IMR-90 (cell line): ENCODE data around the gene ISLR2. TPM values are rescaled to one million over a fixed set of nuclear protein-coding genes. Genes with fewer than 3 reads are reported as not detected.

Source experiments
- ATAC-seq: fragments of 200-7000 bp; cut with Tn5 transposase; 2 replicates; pipeline ENCODE4 v1.9.1; 2020; ENCODE audit warnings: low read depth, mild to moderate bottlenecking, moderate library complexity
- BruUV-seq: library from RNA; stranded (reverse); fragments of 400-500 nt; replicated peaks from 2 replicates; lab custom pipeline; 2021; lab: Mats Ljungman, UMichigan
- CTCF ChIA-PET: fragments of 300-600 bp; formaldehyde crosslinking; extraction: SDS; loops from one replicate; lab custom pipeline; 2021; ENCODE audit warnings: antibody characterized with exemption; lab: Yijun Ruan, JAX
- POLR2A ChIA-PET: fragments of 300-600 bp; sonication (Branson Sonifier 250); formaldehyde crosslinking; loops from one replicate; lab custom pipeline; 2022; ENCODE audit warnings: antibody characterized with exemption; ENCODE audit not compliant: unreplicated experiment; lab: Charles Lee
- DNase-seq: peaks from one replicate; pipeline ENCODE4 v3.0.0; 2013
- H2AFZ ChIP-seq: replicated peaks from 2 replicates; pipeline ENCODE3; 2013; ENCODE audit warnings: low read length, mild to moderate bottlenecking; ENCODE audit not compliant: poor library complexity
- H2AK5ac ChIP-seq: 2 replicates; pipeline ENCODE4 v1.6.1; 2013; ENCODE audit warnings: low read depth, low read length, inconsistent platforms
- H2AK9ac ChIP-seq: replicated peaks from 2 replicates; pipeline ENCODE3; 2013; ENCODE audit warnings: mild to moderate bottlenecking, low read depth, low read length, moderate library complexity; ENCODE audit not compliant: poor library complexity
- H2BK120ac ChIP-seq: 2 replicates; pipeline ENCODE4 v1.6.1; 2013; ENCODE audit warnings: low read depth, low read length, inconsistent platforms
- H2BK15ac ChIP-seq: 3 replicates; pipeline ENCODE4 v1.6.1; 2013; ENCODE audit warnings: low read depth, low read length, inconsistent platforms
- H2BK20ac ChIP-seq: 2 replicates; pipeline ENCODE4 v1.6.1; 2013; ENCODE audit warnings: low read depth, mild to moderate bottlenecking, inconsistent platforms, low read length, moderate library complexity
- H2BK5ac ChIP-seq: 2 replicates; pipeline ENCODE4 v1.6.1; 2013; ENCODE audit warnings: mild to moderate bottlenecking, low read depth, low read length, inconsistent platforms; ENCODE audit not compliant: poor library complexity, severe bottlenecking
- H3K14ac ChIP-seq: replicated peaks from 2 replicates; pipeline ENCODE4 v1.6.1; 2013; ENCODE audit warnings: low read depth, low read length, inconsistent platforms
- H3K18ac ChIP-seq: 2 replicates; pipeline ENCODE4 v1.6.1; 2013; ENCODE audit warnings: low read depth, low read length, control low read depth
- H3K23ac ChIP-seq: 2 replicates; pipeline ENCODE4 v1.6.1; 2013; ENCODE audit warnings: low read depth, low read length, inconsistent platforms
- H3K27ac ChIP-seq: 2 replicates; pipeline ENCODE4 v1.5.1; 2013; ENCODE audit warnings: mild to moderate bottlenecking, control low read depth, low read length; ENCODE audit not compliant: insufficient read depth
- H3K27me3 ChIP-seq: 2 replicates; pipeline ENCODE4 v1.6.1; 2013; ENCODE audit warnings: low read length; ENCODE audit not compliant: control insufficient read depth, insufficient read depth
- H3K36me3 ChIP-seq: 2 replicates; pipeline ENCODE4 v1.6.1; 2013; ENCODE audit warnings: low read length, mixed read lengths; ENCODE audit not compliant: control insufficient read depth, insufficient read depth
- H3K4ac ChIP-seq: 2 replicates; pipeline ENCODE4 v1.6.1; 2013; ENCODE audit warnings: low read depth, low read length, inconsistent platforms
- H3K4me1 ChIP-seq: 2 replicates; pipeline ENCODE4 v1.6.1; 2013; ENCODE audit warnings: low read length, mixed read lengths; ENCODE audit not compliant: control insufficient read depth, insufficient read depth
- H3K4me2 ChIP-seq: 2 replicates; pipeline ENCODE4 v1.6.1; 2013; ENCODE audit warnings: low read depth, mild to moderate bottlenecking, control low read depth, low read length, moderate library complexity
- H3K4me3 ChIP-seq: 2 replicates; pipeline ENCODE4 v1.5.1; 2013; ENCODE audit warnings: low read depth, mild to moderate bottlenecking, control low read depth, low read length, moderate library complexity; ENCODE audit not compliant: insufficient read depth
- H3K56ac ChIP-seq: 2 replicates; pipeline ENCODE4 v1.6.1; 2013; ENCODE audit warnings: low read length, inconsistent platforms; ENCODE audit not compliant: insufficient read depth; ENCODE audit errors: extremely low read depth
- H3K79me1 ChIP-seq, 2 experiments: 2 replicates each; pipeline ENCODE4 v1.6.1; 2013; ENCODE audit warnings: low read length in 2 of 2, inconsistent platforms in 1 of 2, low read depth in 1 of 2
- H3K9ac ChIP-seq: 2 replicates; pipeline ENCODE4 v1.6.1; 2013; ENCODE audit warnings: low read depth, low read length, control low read depth
- H3K9me1 ChIP-seq: 2 replicates; pipeline ENCODE4 v1.6.1; 2013; ENCODE audit warnings: low read length, inconsistent platforms; ENCODE audit not compliant: insufficient read depth
- H3K9me3 ChIP-seq: 2 replicates; pipeline ENCODE4 v1.6.1; 2013; ENCODE audit warnings: low read length; ENCODE audit not compliant: control insufficient read depth, insufficient read depth
- H4K20me1 ChIP-seq: 2 replicates; pipeline ENCODE4 v1.6.1; 2013; ENCODE audit warnings: low read length, inconsistent platforms; ENCODE audit not compliant: insufficient read depth
- H4K5ac ChIP-seq: 2 replicates; pipeline ENCODE4 v1.6.1; 2013; ENCODE audit warnings: mild to moderate bottlenecking, low read depth, low read length, control low read depth
- H4K8ac ChIP-seq, 2 experiments: 2 replicates each; pipeline ENCODE4 v1.6.1; 2013; ENCODE audit warnings: low read depth in 2 of 2, low read length in 2 of 2, control low read depth in 1 of 2, inconsistent platforms in 1 of 2
- H4K91ac ChIP-seq: 2 replicates; pipeline ENCODE4 v1.6.1; 2013; ENCODE audit warnings: low read depth, low read length, inconsistent platforms; ENCODE audit not compliant: insufficient read depth
- BHLHE40 ChIP-seq: fragments of 150-350 bp; IDR thresholded peaks from 2 replicates; pipeline ENCODE4 v1.6.1; 2016; ENCODE audit warnings: mild to moderate bottlenecking, low read depth, low read length
- CEBPB ChIP-seq: IDR thresholded peaks from 2 replicates; pipeline ENCODE4 v1.6.1; 2012; ENCODE audit warnings: low read depth, low read length, improper control_type of control experiment
- POLR2A ChIP-seq: IDR thresholded peaks from 2 replicates; pipeline ENCODE4 v1.6.1; 2012; ENCODE audit warnings: mild to moderate bottlenecking, low read depth, low read length
- RCOR1 ChIP-seq: IDR thresholded peaks from 2 replicates; pipeline ENCODE4 v1.6.1; 2012; ENCODE audit warnings: mild to moderate bottlenecking, low read length, improper control_type of control experiment; ENCODE audit not compliant: insufficient replicate concordance
- WGBS, 2 experiments: methylation state at CpG; one replicate each; pipeline versions ENCODE4 v1.1.5 to v1.1.7; 2013; ENCODE audit warnings: missing lambda C conversion rate in 2 of 2; ENCODE audit not compliant: insufficient read length in 1 of 2; ENCODE audit errors: extremely low coverage in 2 of 2; 5-methylcytosine and 5-hydroxymethylcytosine counted together
- dilution Hi-C: fragments of 300-500 bp; cut with HindIII; formaldehyde crosslinking; loops from one replicate; pipeline ENCODE4 v1.14.3; 2018; ENCODE audit warnings: low sequenced_read_pairs; ENCODE audit not compliant: unreplicated experiment
- in situ Hi-C: fragments of 300-500 bp; cut with MboI; formaldehyde crosslinking; loops from 3 replicates; pipeline ENCODE4 v1.14.3; 2019; ENCODE audit warnings: low sequenced_read_pairs, inconsistent platforms, mixed read lengths
- intact Hi-C: fragments of 100-400 bp; cut with micrococcal nuclease; formaldehyde crosslinking; loops from 2 replicates; pipeline ENCODE4 v1.10.0; 2022
- polyA plus RNA-seq, 3 experiments: library from polyadenylated mRNA; depleted of rRNA; stranded (reverse); fragments of >200 nt; gene quantifications; 2 replicates each; pipeline ENCODE4 v1.2.3, GENCODE V29; 2012; ENCODE audit warnings: low replicate concordance in 1 of 3
- total RNA-seq: library from RNA; depleted of rRNA; stranded (reverse); fragments of >200 nt; gene quantifications from 2 replicates; pipeline ENCODE4 v1.2.3, GENCODE V29; 2012

The ISLR2 gene
- total and polyA plus RNA-seq, 2 of the 4 experiments (the other 2 are of a cell fraction), result not detected

- 93% methylated on average over 10 of the region's 14 CpGs; no CpG with 5 or more reads in 1 of the 2 experiments for WGBS, 2 experiments
- no peak overlapping the region for H3K18ac ChIP-seq
- no peak overlapping the region for H3K56ac ChIP-seq
- H3K4ac ChIP-seq, result no peak overlapping the region
- H4K91ac ChIP-seq, result no peak overlapping the region
- BruUV-seq, result no TSS peak
- ATAC-seq (no peak), DNase-seq (no peak)
- ChIA-PET POLR2A (no interaction called here), CTCF (no interaction called here)
- no peak overlapping the region for H3K23ac ChIP-seq
- H3K4me1 ChIP-seq, result peaks cover 33% of the 10 kb centered on the region
- H4K8ac ChIP-seq, result no peak overlapping the region
- no peak overlapping the region for H2AK5ac ChIP-seq
- H3K14ac ChIP-seq, result no peak overlapping the region
- H3K9me3 ChIP-seq, result no peaks in the 10 kb centered on the region
- H2BK20ac ChIP-seq, result no peak overlapping the region
- H3K9ac ChIP-seq, result no peak overlapping the region
- no peak overlapping the region for H2BK5ac ChIP-seq
- H3K27ac ChIP-seq, result no peak overlapping the region
- peaks cover 6% of the 10 kb centered on the region; the same call in 1 of the 2 replicates for H4K20me1 ChIP-seq
- no peak overlapping the region for H2BK15ac ChIP-seq
- no peaks in the 10 kb centered on the region for H3K36me3 ChIP-seq
- TF ChIP-seq CEBPB (no peak), RCOR1 (no peak), BHLHE40 (no peak), POLR2A (no peak)
- no peak overlapping the region for H2BK120ac ChIP-seq
- H3K4me2 ChIP-seq, result no peak overlapping the region
- no peak overlapping the region for H2AFZ ChIP-seq
- H3K4me3 ChIP-seq, result no peak overlapping the region
- dilution Hi-C loops, result no loop called here
- H3K27me3 ChIP-seq, result peaks cover 17% of the 10 kb centered on the region
- in situ Hi-C loops, result no loop called here
- H4K5ac ChIP-seq, result no peak overlapping the region
- H3K79me1 ChIP-seq, result no peaks in the 10 kb centered on the region
- peaks cover 24% of the 10 kb centered on the region for H3K9me1 ChIP-seq
- intact Hi-C loops, result no loop called here
- H2AK9ac ChIP-seq, result no peak overlapping the region
Measured at GRCh38 chr15:74174958-74175253, 44.5 kb downstream of the ISLR2 start.
